OCI-LY1 (cell line): ENCODE data around the gene GRB7.

Experiments
- H2AFZ ChIP-seq: fragments of 200-600 bp; sonication (generic), shearing (Covaris generic); 2 replicates; pipeline ENCODE4 v1.6.0; 2014; ENCODE audit warnings: antibody characterized with exemption, mild to moderate bottlenecking, low read length
- H3F3A ChIP-seq: fragments of 200-600 bp; sonication (generic), shearing (Covaris generic); 2 replicates; pipeline ENCODE4 v1.6.0; 2014; ENCODE audit warnings: mild to moderate bottlenecking, antibody characterized with exemption, low read length, moderate library complexity; ENCODE audit not compliant: insufficient read depth
- H3K27ac ChIP-seq: fragments of 200-600 bp; sonication (generic); 2 replicates; pipeline ENCODE4 v1.5.1; 2014; ENCODE audit warnings: low read length, mixed run types, mild to moderate bottlenecking, low read depth; ENCODE audit not compliant: poor library complexity, severe bottlenecking
- H3K27me3 ChIP-seq: fragments of 200-600 bp; sonication (generic); 2 replicates; pipeline ENCODE4 v1.6.0; 2014; ENCODE audit warnings: antibody characterized with exemption, mild to moderate bottlenecking, low read length, moderate library complexity; ENCODE audit not compliant: insufficient read depth
- H3K36me3 ChIP-seq: fragments of 200-600 bp; sonication (generic); 2 replicates; pipeline ENCODE4 v1.6.1; 2014; ENCODE audit warnings: mild to moderate bottlenecking, antibody characterized with exemption, low read length, moderate library complexity, mixed read lengths; ENCODE audit not compliant: insufficient read depth
- H3K4me1 ChIP-seq: fragments of 200-600 bp; sonication (generic); 2 replicates; pipeline ENCODE4 v1.5.1; 2014; ENCODE audit warnings: mild to moderate bottlenecking, low read length, moderate library complexity; ENCODE audit not compliant: insufficient read depth, severe bottlenecking
- H3K4me2 ChIP-seq: fragments of 200-600 bp; sonication (generic), shearing (Covaris generic); 2 replicates; pipeline ENCODE4 v1.6.1; 2014; ENCODE audit warnings: low read length
- H3K4me3 ChIP-seq: fragments of 200-600 bp; sonication (generic); 2 replicates; pipeline ENCODE4 v1.5.1; 2014; ENCODE audit warnings: low read length, low read depth, mild to moderate bottlenecking, mixed read lengths; ENCODE audit not compliant: poor library complexity, severe bottlenecking
- H3K79me2 ChIP-seq: fragments of 200-600 bp; shearing (Covaris generic); 2 replicates; pipeline ENCODE4 v1.6.1; 2016; ENCODE audit warnings: mixed run types, low read length, mixed read lengths; ENCODE audit not compliant: insufficient read depth
- H3K9ac ChIP-seq: fragments of 200-600 bp; sonication (generic), shearing (Covaris generic); 2 replicates; pipeline ENCODE4 v1.6.1; 2014; ENCODE audit warnings: mild to moderate bottlenecking, low read length, mixed read lengths
- H3K9me2 ChIP-seq: fragments of 200-600 bp; sonication (generic), shearing (Covaris generic); 2 replicates; pipeline ENCODE4 v1.6.1; 2014; ENCODE audit warnings: low read depth, mild to moderate bottlenecking, low read length, mixed read lengths
- H3K9me3 ChIP-seq: fragments of 200-600 bp; shearing (Covaris generic); 2 replicates; pipeline ENCODE4 v1.6.1; 2014; ENCODE audit warnings: low read length, mixed read lengths
- H4K20me1 ChIP-seq: fragments of 200-600 bp; sonication (generic), shearing (Covaris generic); 2 replicates; pipeline ENCODE4 v1.6.0; 2016; ENCODE audit warnings: mild to moderate bottlenecking, low read length; ENCODE audit not compliant: insufficient read depth
- EZH2 ChIP-seq: fragments of 200-600 bp; sonication (generic), shearing (Covaris generic); IDR thresholded peaks from 2 replicates; pipeline ENCODE4 v1.8.0; 2017; ENCODE audit warnings: borderline replicate concordance, mixed run types, mild to moderate bottlenecking, antibody characterized with exemption, low read length, moderate library complexity, mixed read lengths
- TF ChIP-seq, protein P1 (sequence below): fragments of 200-600 bp; sonication (generic), shearing (Covaris generic); IDR thresholded peaks from 2 replicates; pipeline ENCODE4 v1.5.1; 2017; ENCODE audit warnings: mild to moderate bottlenecking, antibody characterized with exemption, low read length, moderate library complexity, mixed read lengths

GRB7 gene

DNA sequence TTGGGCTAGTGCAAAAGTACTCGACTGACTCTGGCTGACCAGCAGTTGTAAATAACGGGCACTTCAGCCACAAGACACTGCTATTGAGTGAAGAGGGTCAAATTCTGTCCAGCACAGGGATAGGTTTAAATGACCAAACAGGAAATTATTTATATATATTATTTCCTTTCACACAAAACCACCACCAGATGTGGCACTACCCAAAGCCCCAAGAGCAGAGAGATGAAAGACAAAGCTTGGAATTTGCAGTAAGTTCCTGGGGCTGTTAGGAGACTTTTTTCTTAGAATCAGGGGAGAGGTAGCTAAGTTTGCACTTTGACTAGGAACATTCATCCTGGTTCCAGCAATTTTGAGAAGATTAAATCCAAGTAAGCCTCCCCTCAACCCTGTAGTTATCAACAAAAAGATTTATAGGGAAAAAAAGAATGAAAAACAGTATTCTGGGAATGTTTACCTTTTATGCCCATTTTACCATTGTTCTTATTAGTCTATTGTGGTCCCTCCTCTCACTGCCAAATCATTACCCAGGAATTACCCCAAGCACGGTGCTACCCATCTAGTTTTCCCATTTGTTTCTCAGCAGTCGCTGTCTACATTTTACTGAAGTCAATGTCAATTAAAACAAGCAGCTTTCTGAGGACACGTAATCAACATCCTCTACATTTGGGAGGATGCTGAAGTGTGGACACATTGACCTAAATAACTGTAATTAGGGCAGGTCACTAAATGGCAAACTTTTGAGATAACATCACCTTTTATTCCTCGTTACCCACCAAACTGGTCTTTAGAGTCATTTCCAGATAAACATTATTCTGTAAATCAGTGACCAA is 43.5 kb downstream of the GRB7 start:
- Histone ChIP-seq H3K9me3 (no peaks in the 10 kb centered on the region), H3K4me1 (peaks cover 78% of the 10 kb centered on the region), H3K27ac (peak overlapping the region; percentile 92), H3K9ac (peak overlapping the region; percentile 51), H3K79me2 (peaks cover 64% of the 10 kb centered on the region), H3K9me2 (no peaks in the 10 kb centered on the region), H4K20me1 (no peaks in the 10 kb centered on the region), H3K27me3 (no peaks in the 10 kb centered on the region), H3K4me2 (peak overlapping the region; percentile 41), H3K4me3 (no peak overlapping the region), H3K36me3 (peaks cover 79% of the 10 kb centered on the region), H3F3A (no peaks in the 10 kb centered on the region), H2AFZ (no peak overlapping the region)
- no peak for TF ChIP-seq EZH2
- TF ChIP-seq, protein P1, sequence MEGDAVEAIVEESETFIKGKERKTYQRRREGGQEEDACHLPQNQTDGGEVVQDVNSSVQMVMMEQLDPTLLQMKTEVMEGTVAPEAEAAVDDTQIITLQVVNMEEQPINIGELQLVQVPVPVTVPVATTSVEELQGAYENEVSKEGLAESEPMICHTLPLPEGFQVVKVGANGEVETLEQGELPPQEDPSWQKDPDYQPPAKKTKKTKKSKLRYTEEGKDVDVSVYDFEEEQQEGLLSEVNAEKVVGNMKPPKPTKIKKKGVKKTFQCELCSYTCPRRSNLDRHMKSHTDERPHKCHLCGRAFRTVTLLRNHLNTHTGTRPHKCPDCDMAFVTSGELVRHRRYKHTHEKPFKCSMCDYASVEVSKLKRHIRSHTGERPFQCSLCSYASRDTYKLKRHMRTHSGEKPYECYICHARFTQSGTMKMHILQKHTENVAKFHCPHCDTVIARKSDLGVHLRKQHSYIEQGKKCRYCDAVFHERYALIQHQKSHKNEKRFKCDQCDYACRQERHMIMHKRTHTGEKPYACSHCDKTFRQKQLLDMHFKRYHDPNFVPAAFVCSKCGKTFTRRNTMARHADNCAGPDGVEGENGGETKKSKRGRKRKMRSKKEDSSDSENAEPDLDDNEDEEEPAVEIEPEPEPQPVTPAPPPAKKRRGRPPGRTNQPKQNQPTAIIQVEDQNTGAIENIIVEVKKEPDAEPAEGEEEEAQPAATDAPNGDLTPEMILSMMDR, result no peak

DNA sequence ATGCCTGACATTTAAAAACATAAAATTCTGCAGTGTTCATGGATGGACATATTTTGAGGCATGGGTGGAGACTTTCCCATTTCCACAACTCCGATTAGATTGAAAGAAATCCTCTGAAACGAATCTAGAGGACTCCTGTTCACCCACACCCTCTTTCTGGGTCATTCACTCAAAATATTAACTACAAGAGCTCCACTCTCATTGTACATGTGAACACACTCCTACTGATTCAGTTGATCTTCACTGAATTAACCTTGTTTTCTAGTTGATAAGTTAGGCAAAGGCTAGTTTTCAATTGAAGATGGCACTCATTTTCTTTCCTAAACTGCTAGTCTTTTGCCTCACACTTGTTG is 44.1 kb downstream of the GRB7 start:
- H3K36me3 ChIP-seq, result peaks cover 79% of the 10 kb centered on the region
- H3K27ac ChIP-seq, result peak overlapping the region; percentile 92
- no peaks in the 10 kb centered on the region for H3K27me3 ChIP-seq

DNA sequence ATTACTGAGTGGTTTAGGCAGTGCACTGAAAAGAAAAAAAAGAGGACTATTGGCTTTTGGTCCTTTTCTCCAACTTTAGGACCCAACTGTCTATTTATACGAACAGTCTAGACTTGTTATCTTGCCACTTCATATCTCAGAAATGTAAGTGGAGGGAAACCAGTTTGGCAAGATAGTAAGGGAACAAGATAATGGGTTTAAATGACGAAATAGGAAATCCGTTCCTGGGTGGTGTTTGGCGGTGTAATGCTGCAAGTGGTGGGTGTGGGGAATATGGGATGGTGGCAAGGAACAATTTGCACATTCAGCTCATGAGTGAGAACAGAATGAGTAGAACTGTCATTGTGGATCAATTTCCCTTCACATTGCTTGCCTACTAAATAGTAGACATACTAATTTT is 44.7 kb downstream of the GRB7 start:
- Histone ChIP-seq H3K27ac (peak overlapping the region; percentile 92), H2AFZ (no peak overlapping the region), H4K20me1 (no peaks in the 10 kb centered on the region), H3K36me3 (peaks cover 79% of the 10 kb centered on the region), H3K79me2 (peaks cover 52% of the 10 kb centered on the region), H3K9me2 (no peaks in the 10 kb centered on the region), H3K4me2 (peak overlapping the region; percentile 41; the same call in 1 of the 2 replicates), H3K27me3 (no peaks in the 10 kb centered on the region), H3K9ac (peak overlapping the region; percentile 51; the same call in 1 of the 2 replicates), H3K9me3 (no peaks in the 10 kb centered on the region), H3F3A (no peaks in the 10 kb centered on the region), H3K4me3 (no peak overlapping the region), H3K4me1 (peaks cover 86% of the 10 kb centered on the region)
- TF ChIP-seq EZH2, result no peak

More for the DNA sequence above, 44.1 kb downstream of the GRB7 start:
- Histone ChIP-seq H2AFZ (no peak overlapping the region), H3K4me2 (peak overlapping the region; percentile 41), H3K4me1 (peaks cover 80% of the 10 kb centered on the region), H3K9me3 (no peaks in the 10 kb centered on the region), H4K20me1 (no peaks in the 10 kb centered on the region), H3K79me2 (peaks cover 59% of the 10 kb centered on the region), H3F3A (no peaks in the 10 kb centered on the region), H3K4me3 (no peak overlapping the region), H3K9me2 (no peaks in the 10 kb centered on the region), H3K9ac (peak overlapping the region; percentile 51; the same call in 1 of the 2 replicates)
- TF ChIP-seq EZH2, result no peak
- TF ChIP-seq, protein P1, result no peak
